Measurements from ENCODE around the gene DDTL.

The DDTL gene

DNA sequence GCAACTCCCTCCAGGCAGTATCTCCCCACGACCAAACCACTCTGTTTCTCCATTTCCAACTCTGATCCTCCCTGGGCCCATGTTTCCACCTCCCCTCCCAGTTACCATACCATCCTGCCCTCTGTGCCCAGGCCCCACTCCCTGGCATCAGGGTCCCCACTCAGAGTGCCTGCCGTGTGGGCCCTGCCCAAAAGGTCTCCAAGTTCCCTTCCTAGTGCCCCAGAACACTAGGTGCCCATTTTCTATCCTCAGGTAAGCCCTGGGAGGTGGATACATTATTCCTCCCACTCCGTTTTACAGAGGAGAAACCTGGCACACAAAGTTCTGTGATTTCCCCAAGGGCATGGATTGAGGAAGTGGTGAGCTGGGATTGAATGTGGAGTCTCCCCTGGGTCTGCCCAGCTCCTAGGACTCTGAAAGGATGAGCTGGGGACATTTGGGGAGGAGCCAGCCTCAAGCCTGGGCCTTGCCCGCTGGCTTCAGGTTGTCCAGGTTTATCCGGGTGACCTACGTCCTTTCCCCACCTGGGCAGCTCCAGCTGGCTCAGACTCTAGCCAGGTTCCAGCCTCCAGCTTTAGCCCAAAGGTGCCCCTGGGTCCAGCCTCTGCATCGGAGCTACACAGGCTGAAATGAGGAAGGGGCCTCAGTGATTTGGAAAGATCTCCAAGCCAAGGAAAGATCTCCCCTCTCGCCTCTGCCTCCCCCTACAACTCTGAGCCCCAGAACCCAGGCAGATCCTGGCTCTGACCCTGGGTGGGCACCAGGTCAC lies 40.7 kb downstream of the DDTL start:
- DNase-seq = no peak

- no peak for DNase-seq
Observed at GRCh38 chr22:24008022-24008283, 41.3 kb downstream of the DDTL start.

GRCh38 chr22:24008381-24009226 lies 41.9 kb downstream of the DDTL start:
- no peak for DNase-seq

GRCh38 chr22:24009227-24010017 lies 42.7 kb downstream of the DDTL start:
- DNase-seq = no peak

DNA sequence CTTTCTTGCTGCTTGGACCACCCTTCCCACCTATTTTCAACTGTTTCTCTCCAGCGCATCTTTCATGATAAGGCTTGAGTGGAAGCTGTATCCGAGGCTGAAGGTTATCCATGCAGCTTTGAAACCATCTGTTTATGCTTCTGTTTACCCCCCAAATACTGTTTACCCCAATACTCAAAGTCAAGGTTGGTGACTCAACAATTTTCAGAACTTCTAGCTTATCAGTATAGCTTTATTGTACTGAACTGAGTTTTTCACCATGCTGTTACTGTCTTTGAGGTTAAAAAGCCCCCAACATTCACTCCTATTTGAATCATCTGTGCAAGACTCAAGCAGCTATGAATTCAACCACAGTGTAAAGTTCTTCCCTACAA lies 43.3 kb downstream of the DDTL start:
- DNase-seq = no peak

DNA sequence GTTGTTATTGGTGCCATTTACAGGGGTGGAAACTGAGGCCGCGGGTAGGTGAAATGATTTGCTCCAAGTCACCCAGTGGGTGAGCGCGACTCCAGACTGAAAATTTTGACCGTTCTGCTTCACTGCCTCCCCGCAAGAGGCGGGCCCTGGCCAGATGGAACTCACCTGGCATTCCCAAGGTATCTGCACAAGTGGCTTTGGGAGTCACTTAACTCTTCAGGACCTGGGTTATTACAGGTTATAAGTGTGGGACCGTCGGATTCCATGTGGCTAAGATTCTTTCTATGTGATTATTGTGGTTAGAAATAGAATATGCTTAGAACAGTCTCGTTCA lies 45.0 kb downstream of the DDTL start:
- no peak for DNase-seq

DNA sequence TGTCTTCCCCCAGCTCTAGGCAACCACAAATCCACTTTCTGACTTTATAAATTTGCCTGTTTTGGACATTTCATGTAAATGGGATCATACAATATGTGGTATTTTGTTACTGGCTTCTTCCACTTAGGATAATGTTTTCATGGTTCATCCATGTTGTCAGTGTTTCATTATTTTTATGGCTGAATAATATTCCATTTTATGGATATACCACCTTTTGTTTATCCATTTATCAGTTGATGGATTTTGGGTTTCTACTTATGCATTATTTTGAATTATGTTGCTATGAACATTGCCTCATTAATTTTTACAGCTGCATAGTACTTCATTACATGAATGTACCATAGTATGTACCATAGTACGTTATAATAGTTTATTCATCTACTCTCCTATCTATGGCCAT lies 49.5 kb downstream of the DDTL start:
- DNase-seq = no peak

DNA sequence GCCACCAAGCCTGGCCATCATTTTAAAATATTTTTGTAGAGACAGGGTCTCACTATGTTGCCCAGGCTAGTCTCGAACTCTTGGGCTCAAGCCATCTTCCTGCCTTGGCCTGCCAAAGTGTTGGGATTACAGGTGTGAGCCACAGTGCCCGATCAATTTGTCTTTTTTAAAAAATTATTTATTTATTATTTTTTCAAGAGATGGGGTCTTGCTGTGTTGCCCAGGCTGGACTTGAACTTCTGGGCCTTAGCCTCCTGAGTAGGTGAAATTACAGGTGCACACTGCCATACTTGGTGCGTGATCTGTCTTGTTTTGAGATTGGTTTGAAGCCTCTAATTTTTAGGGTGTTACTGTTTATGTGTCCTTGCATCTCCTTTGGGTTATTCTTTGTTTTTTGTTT lies 54.6 kb downstream of the DDTL start:
- DNase-seq = no peak

Data from COR-L47 (cell line).